B cell (primary cell): ENCODE data around the gene EFNA5. TPM values are rescaled to one million over a fixed set of nuclear protein-coding genes. Genes with fewer than 3 reads are reported as not detected.

Experiments
- ATAC-seq: fragments of 200-7000 bp; cut with Tn5 transposase; one replicate; pipeline ENCODE4 v1.10.0; 2021; ENCODE audit warnings: low read depth, mild to moderate bottlenecking, moderate number of reproducible peaks, moderate library complexity
- CTCF ChIA-PET: fragments of 350-600 bp; sonication (Branson Sonifier 250); formaldehyde crosslinking; loops from one replicate; lab custom pipeline; 2021; ENCODE audit warnings: antibody characterized with exemption, inconsistent platforms; lab: Charles Lee
- POLR2A ChIA-PET: fragments of 350-600 bp; sonication (Branson Sonifier 250); formaldehyde crosslinking; loops from one replicate; lab custom pipeline; 2021; ENCODE audit warnings: antibody characterized with exemption; lab: Charles Lee
- DNase-seq: peaks from one replicate; pipeline ENCODE4 v3.0.0; 2013
- H2AFZ ChIP-seq: 2 replicates; pipeline ENCODE4 v1.6.1; 2012; ENCODE audit warnings: mild to moderate bottlenecking, low read depth, low read length; ENCODE audit not compliant: insufficient read depth, poor library complexity, severe bottlenecking
- H3K27ac ChIP-seq, 2 donors: 1 replicate in 1 of 2; 2 replicates in 1 of 2; pipeline ENCODE4 v1.5.1; 2012 to 2013; ENCODE audit warnings: low read length in 2 of 2, mild to moderate bottlenecking in 2 of 2, moderate library complexity in 1 of 2
- H3K27me3 ChIP-seq, 4 experiments: fragments of 200-600 bp in 1 of 4; sonication (generic) in 1 of 4; replicated peaks in 1 of 4; 1 replicate in 2 of 4; 2 replicates in 2 of 4; pipeline versions ENCODE4 v1.6.1 to v1.7.0; 2013 to 2016; ENCODE audit warnings: low read length in 3 of 4, mild to moderate bottlenecking in 2 of 4, mixed read lengths in 1 of 4, moderate library complexity in 1 of 4; ENCODE audit not compliant: insufficient read depth in 4 of 4, control insufficient read depth in 3 of 4; ENCODE audit errors: control extremely low read depth in 1 of 4
- H3K36me3 ChIP-seq, 2 experiments: replicated peaks in 1 of 2; 1 replicate in 1 of 2; 2 replicates in 1 of 2; pipeline versions ENCODE4 v1.6.1 to v1.7.1; 2013; ENCODE audit warnings: low read length in 1 of 2; ENCODE audit not compliant: insufficient read depth in 2 of 2, control insufficient read depth in 1 of 2; ENCODE audit errors: control extremely low read depth in 1 of 2, extremely low read depth in 1 of 2
- H3K4me1 ChIP-seq, 2 donors: fragments of 200-600 bp in 1 of 2; sonication (generic) in 1 of 2; 1 replicate in 1 of 2; 2 replicates in 1 of 2; pipeline versions ENCODE4 v1.5.1 to v1.6.1; 2013 to 2017; ENCODE audit warnings: low read length in 2 of 2; ENCODE audit not compliant: control insufficient read depth in 2 of 2, insufficient read depth in 2 of 2
- H3K4me2 ChIP-seq: replicated peaks from 2 replicates; pipeline ENCODE3; 2012; ENCODE audit warnings: mild to moderate bottlenecking, low read depth, low read length; ENCODE audit not compliant: poor library complexity, severe bottlenecking
- H3K4me3 ChIP-seq, 5 experiments: fragments of 200-600 bp in 1 of 5; sonication (generic) in 1 of 5; 1 replicate in 3 of 5; 2 replicates in 2 of 5; pipeline versions ENCODE4 v1.5.1 to v1.7.0; 2011 to 2016; ENCODE audit warnings: low read length in 4 of 5, mild to moderate bottlenecking in 4 of 5, low read depth in 2 of 5, control low read depth in 1 of 5, moderate library complexity in 1 of 5; ENCODE audit not compliant: insufficient read depth in 1 of 5; ENCODE audit errors: control extremely low read depth in 1 of 5, extremely low read depth in 1 of 5
- H3K79me2 ChIP-seq: fragments of 200-600 bp; sonication (generic); one replicate; pipeline ENCODE4 v1.6.0; 2016; ENCODE audit warnings: low read length; ENCODE audit not compliant: control insufficient read depth, insufficient read depth
- H3K9ac ChIP-seq: fragments of 200-600 bp; sonication (generic); 2 replicates; pipeline ENCODE4 v1.6.1; 2017; ENCODE audit warnings: mild to moderate bottlenecking, low read length, moderate library complexity
- H3K9me3 ChIP-seq, 3 donors: one replicate each; pipeline versions ENCODE4 v1.6.1 to v1.7.1; 2013; ENCODE audit warnings: low read length in 2 of 3; ENCODE audit not compliant: control insufficient read depth in 2 of 3, insufficient read depth in 1 of 3; ENCODE audit errors: control extremely low read depth in 1 of 3
- H4K20me1 ChIP-seq: 2 replicates; pipeline ENCODE4 v1.6.0; 2012; ENCODE audit warnings: mild to moderate bottlenecking, low read length; ENCODE audit not compliant: insufficient read depth, control insufficient read depth, poor library complexity, severe bottlenecking
- H3K27ac Mint-ChIP-seq: one replicate; pipeline ENCODE4 v1.8.0; 2021; ENCODE audit warnings: mixed read lengths
- H3K27me3 Mint-ChIP-seq: one replicate; pipeline ENCODE4 v1.8.0; 2021; ENCODE audit warnings: mixed read lengths
- H3K4me1 Mint-ChIP-seq: one replicate; pipeline ENCODE4 v1.8.0; 2021; ENCODE audit warnings: mixed read lengths
- H3K4me3 Mint-ChIP-seq: one replicate; pipeline ENCODE4 v1.8.0; 2021; ENCODE audit warnings: mixed read lengths
- H3K9me3 Mint-ChIP-seq: one replicate; pipeline ENCODE4 v1.8.0; 2022; ENCODE audit warnings: mixed read lengths; ENCODE audit not compliant: insufficient read depth
- CTCF ChIP-seq: fragments of 200-600 bp; IDR thresholded peaks from one replicate; pipeline ENCODE4 v1.8.0; 2022; ENCODE audit warnings: antibody characterized with exemption, mild to moderate bottlenecking
- EZH2 ChIP-seq: IDR thresholded peaks from 2 replicates; pipeline ENCODE4 v1.6.1; 2012; ENCODE audit warnings: borderline replicate concordance, low read depth, mild to moderate bottlenecking, moderate library complexity, low read length; ENCODE audit not compliant: insufficient read depth, poor library complexity, severe bottlenecking
- WGBS: methylation state at CpG from one replicate; pipeline ENCODE4 v1.1.5; 2013; ENCODE audit warnings: missing lambda C conversion rate; ENCODE audit not compliant: insufficient coverage; 5-methylcytosine and 5-hydroxymethylcytosine counted together
- intact Hi-C: fragments of 100-400 bp; cut with micrococcal nuclease; formaldehyde crosslinking; loops from one replicate; pipeline ENCODE4 v1.10.0; 2022
- polyA plus RNA-seq: library from polyadenylated mRNA; depleted of rRNA; stranded (reverse); fragments of >200 nt; gene quantifications from 2 replicates; pipeline ENCODE4 v1.2.3, GENCODE V29; 2012
- total RNA-seq, 2 donors: library from RNA; stranded (reverse); fragments of 120-200 nt in 1 of 2; gene quantifications; 1 replicate in 1 of 2; 2 replicates in 1 of 2; pipeline versions ENCODE4 v1.2.3 to v1.2.4, GENCODE V29; 2013 to 2022

Gene EFNA5
- total and polyA plus RNA-seq, 2 donors (not counting 1 experiment from before 2014, with no cell fraction given), result not detected

DNA sequence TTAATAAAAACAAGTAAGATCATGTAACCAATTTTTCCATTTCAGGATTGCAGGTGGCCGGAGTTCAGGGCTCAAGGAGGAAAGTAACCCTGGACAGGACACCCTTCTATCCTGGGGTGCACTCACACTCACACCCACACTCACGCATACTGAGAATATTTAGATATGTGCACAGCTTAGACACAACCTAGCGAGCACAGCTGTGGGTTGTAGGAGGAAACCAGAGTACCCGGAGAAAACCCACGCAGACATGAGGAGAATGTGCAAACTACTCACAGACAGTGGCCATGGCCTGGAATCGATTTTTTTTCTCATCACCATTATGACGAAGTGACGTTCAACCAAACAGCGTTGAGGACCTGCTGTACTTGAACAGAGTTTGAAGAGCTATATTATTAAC lies 4.5 kb upstream of the EFNA5 start:
- intact Hi-C loops, result no loop called here
- Mint-ChIP-seq H3K27ac (no peak overlapping the region), H3K9me3 (no peaks in the 10 kb centered on the region), H3K4me3 (no peak overlapping the region), H3K27me3 (peaks cover 52% of the 10 kb centered on the region), H3K4me1 (peaks cover 27% of the 10 kb centered on the region)
- Histone ChIP-seq H3K79me2 (no peaks in the 10 kb centered on the region), H3K4me1 (peaks cover 32 to 36% of the 10 kb centered on the region in 2 donors), H3K27me3 (peaks cover 0 to 43% (median 20%) of the 10 kb centered on the region in 4 experiments), H4K20me1 (no peaks in the 10 kb centered on the region), H3K9me3 (peaks cover 0 to 7% (median 0%) of the 10 kb centered on the region in 3 donors), H3K4me3 (no peak overlapping the region), H3K9ac (no peak overlapping the region), H3K4me2 (no peak overlapping the region), H2AFZ (no peak overlapping the region), H3K27ac (no peak overlapping the region), H3K36me3 (no peaks in the 10 kb centered on the region)
- TF ChIP-seq EZH2, result no peak
- no peak for TF ChIP-seq CTCF
- 72% methylated on average over 2 of the region's 9 CpGs for WGBS
- ChIA-PET CTCF (interaction anchor here (1.6 to 2.4 kb wide), 2 partner anchors 8 to 11 kb away, joined by 4 to 5 read pairs; no protein-coding TSS in a partner anchor), POLR2A (no interaction called here)
- no peak for DNase-seq
- ATAC-seq, result no peak

- TF ChIP-seq EZH2, result no peak
- no peak for TF ChIP-seq CTCF
- H3K4me2 ChIP-seq, result no peak overlapping the region
- H3K27ac ChIP-seq, result no peak overlapping the region
- CTCF ChIA-PET, result interaction anchor here (1.4 to 2.4 kb wide), 3 partner anchors 8 to 103 kb away, joined by 4 to 5 read pairs (median 5); no protein-coding TSS in a partner anchor
- no peaks in the 10 kb centered on the region for H4K20me1 ChIP-seq
- H3K4me3 Mint-ChIP-seq, result no peak overlapping the region
- no peaks in the 10 kb centered on the region for H3K9me3 Mint-ChIP-seq
- H3K27me3 Mint-ChIP-seq, result peaks cover 52% of the 10 kb centered on the region
- H3K4me1 Mint-ChIP-seq, result peaks cover 27% of the 10 kb centered on the region
- H3K27ac Mint-ChIP-seq, result no peak overlapping the region
- H3K36me3 ChIP-seq, result no peaks in the 10 kb centered on the region
- no peaks in the 10 kb centered on the region for H3K79me2 ChIP-seq
- no CpG with 5 or more reads among the region's 4 CpGs for WGBS
- peaks cover 0 to 7% (median 0%) of the 10 kb centered on the region in 3 donors for H3K9me3 ChIP-seq
- peaks cover 37 to 38% of the 10 kb centered on the region in 2 donors for H3K4me1 ChIP-seq
- no peak overlapping the region for H3K4me3 ChIP-seq
- intact Hi-C loops, result no loop called here
- H3K9ac ChIP-seq, result no peak overlapping the region
- DNase-seq (no peak), ATAC-seq (no peak)
- POLR2A ChIA-PET, result no interaction called here
- H2AFZ ChIP-seq, result no peak overlapping the region
- H3K27me3 ChIP-seq, result peaks cover 0 to 45% (median 21%) of the 10 kb centered on the region in 4 experiments
Measured at GRCh38 chr5:107674655-107675054, 3.9 kb upstream of the EFNA5 start.
